ENCODE results near the gene MMP3. TPM values are rescaled to one million over a fixed set of nuclear protein-coding genes. Genes with fewer than 3 reads are reported as not detected.

MMP3 gene
- total and polyA plus RNA-seq, 9 of the 15 experiments (the other 6 are each of a cell fraction or from before 2014, with no cell fraction given): not detected

DNA sequence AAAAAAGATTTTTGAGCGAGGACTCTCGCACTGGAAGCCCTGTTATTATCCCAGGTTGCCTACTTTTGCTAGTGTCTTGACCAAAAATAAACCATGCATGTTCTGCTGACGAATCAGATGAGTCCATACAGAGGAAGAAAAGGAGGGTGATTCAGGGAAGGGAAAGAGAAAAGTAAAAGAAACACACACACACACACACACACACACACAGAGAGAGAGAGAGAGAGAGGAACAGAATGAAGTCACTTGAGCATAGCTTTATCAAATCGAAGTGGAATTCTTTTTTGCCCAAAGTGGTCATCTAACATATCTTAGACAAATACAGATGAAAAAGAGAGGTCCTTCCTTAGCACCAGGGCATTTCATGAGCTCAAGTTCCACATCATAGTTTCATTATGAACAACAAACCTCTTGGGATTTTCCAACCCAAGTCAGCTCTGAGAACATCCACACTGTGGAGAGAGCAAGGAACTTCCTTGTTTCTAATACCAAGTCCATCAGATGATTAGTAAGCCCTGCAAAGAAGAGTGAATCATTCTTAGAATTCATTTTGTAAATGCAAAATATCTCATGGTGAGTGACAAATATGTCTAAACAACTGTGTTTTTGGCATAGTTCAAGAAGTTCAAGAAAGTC is 39.1 kb upstream of the MMP3 start:
- Histone ChIP-seq H2AFZ (ENCODE audit: low read depth, low read length) (no peak overlapping the region), H3K4me2 (ENCODE audit: insufficient read depth, low read length) (no peak overlapping the region), H3K27ac (ENCODE audit: extremely low read depth, low read depth, low read length) (no peak overlapping the region), H3K36me3 (ENCODE audit: control insufficient read depth, insufficient read depth, low read length) (no peaks in the 10 kb centered on the region), H3K79me2 (ENCODE audit: control insufficient read depth, insufficient read depth, low read length) (no peaks in the 10 kb centered on the region), H4K20me1 (replicated peaks; ENCODE audit: control insufficient read depth, insufficient read depth, low read length) (no peaks in the 10 kb centered on the region), H3K4me1 (replicated peaks in 1 of 2; ENCODE audit: control insufficient read depth in 2 of 2, insufficient read depth in 2 of 2, low read length in 2 of 2) (no peaks in the 10 kb centered on the region), H3K9ac (ENCODE audit: insufficient read depth in 1 of 2, low read depth in 2 of 2, low read length in 2 of 2) (no peak overlapping the region), H3K4me3 (no peak overlapping the region), H3K9me1 (ENCODE audit: control insufficient read depth, insufficient read depth, low read length) (no peaks in the 10 kb centered on the region), H3K27me3 (ENCODE audit: control insufficient read depth in 2 of 2, insufficient read depth in 2 of 2, low read length in 2 of 2) (no peaks in the 10 kb centered on the region), H3K9me3 (replicated peaks; ENCODE audit: control insufficient read depth, insufficient read depth, low read depth, low read length) (no peaks in the 10 kb centered on the region)
- no TSS peak for BruUV-seq (replicated peaks)
- POLR2A ChIA-PET: no interaction called here
- FAIRE-seq (no peak), ATAC-seq (no peak), DNase-seq (ENCODE audit: extremely low read depth in 1 of 4, low spot score in 3 of 4) (no peak)
- CTCF ChIA-PET (ENCODE audit: low intra/inter-chr PET ratio): no interaction called here
- WGBS (ENCODE audit: insufficient coverage, low coverage, missing lambda C conversion rate): 0% methylated on average over 2 of the region's 4 CpGs
- intact Hi-C loops (cut with micrococcal nuclease) (no loop called here), in situ Hi-C loops (cut with MboI) (no loop called here)
- TF ChIP-seq ZNF699 (CRISPR knock-in tag; IDR thresholded peaks at IDR 0.05; ENCODE audit: insufficient replicate concordance) (no peak), SMARCA4 (IDR thresholded peaks at IDR 0.05) (no peak), ZNF398 (CRISPR knock-in tag; IDR thresholded peaks at IDR 0.05) (no peak), LARP7 (IDR thresholded peaks at IDR 0.05) (no peak), HDAC6 (IDR thresholded peaks at IDR 0.05; ENCODE audit: low read depth, low read length) (no peak), HCFC1 (IDR thresholded peaks at IDR 0.05; ENCODE audit: low read depth, low read length) (no peak), ILF3 (IDR thresholded peaks at IDR 0.05; ENCODE audit: borderline replicate concordance) (no peak), ZNF75A (CRISPR knock-in tag; IDR thresholded peaks at IDR 0.05) (no peak), KLF1 (tag; IDR thresholded peaks at IDR 0.05) (no peak), BCL6 (CRISPR knock-in tag; IDR thresholded peaks at IDR 0.05) (no peak), ZNF23 (CRISPR knock-in tag; IDR thresholded peaks at IDR 0.05) (no peak), PHB (CRISPR knock-in tag; IDR thresholded peaks at IDR 0.05) (no peak)
- TF ChIP-seq, protein P1, sequence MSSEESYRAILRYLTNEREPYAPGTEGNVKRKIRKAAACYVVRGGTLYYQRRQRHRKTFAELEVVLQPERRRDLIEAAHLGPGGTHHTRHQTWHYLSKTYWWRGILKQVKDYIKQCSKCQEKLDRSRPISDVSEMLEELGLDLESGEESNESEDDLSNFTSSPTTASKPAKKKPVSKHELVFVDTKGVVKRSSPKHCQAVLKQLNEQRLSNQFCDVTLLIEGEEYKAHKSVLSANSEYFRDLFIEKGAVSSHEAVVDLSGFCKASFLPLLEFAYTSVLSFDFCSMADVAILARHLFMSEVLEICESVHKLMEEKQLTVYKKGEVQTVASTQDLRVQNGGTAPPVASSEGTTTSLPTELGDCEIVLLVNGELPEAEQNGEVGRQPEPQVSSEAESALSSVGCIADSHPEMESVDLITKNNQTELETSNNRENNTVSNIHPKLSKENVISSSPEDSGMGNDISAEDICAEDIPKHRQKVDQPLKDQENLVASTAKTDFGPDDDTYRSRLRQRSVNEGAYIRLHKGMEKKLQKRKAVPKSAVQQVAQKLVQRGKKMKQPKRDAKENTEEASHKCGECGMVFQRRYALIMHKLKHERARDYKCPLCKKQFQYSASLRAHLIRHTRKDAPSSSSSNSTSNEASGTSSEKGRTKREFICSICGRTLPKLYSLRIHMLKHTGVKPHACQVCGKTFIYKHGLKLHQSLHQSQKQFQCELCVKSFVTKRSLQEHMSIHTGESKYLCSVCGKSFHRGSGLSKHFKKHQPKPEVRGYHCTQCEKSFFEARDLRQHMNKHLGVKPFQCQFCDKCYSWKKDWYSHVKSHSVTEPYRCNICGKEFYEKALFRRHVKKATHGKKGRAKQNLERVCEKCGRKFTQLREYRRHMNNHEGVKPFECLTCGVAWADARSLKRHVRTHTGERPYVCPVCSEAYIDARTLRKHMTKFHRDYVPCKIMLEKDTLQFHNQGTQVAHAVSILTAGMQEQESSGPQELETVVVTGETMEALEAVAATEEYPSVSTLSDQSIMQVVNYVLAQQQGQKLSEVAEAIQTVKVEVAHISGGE (CRISPR knock-in tag; IDR thresholded peaks at IDR 0.05): no peak
- TF ChIP-seq, protein P2, sequence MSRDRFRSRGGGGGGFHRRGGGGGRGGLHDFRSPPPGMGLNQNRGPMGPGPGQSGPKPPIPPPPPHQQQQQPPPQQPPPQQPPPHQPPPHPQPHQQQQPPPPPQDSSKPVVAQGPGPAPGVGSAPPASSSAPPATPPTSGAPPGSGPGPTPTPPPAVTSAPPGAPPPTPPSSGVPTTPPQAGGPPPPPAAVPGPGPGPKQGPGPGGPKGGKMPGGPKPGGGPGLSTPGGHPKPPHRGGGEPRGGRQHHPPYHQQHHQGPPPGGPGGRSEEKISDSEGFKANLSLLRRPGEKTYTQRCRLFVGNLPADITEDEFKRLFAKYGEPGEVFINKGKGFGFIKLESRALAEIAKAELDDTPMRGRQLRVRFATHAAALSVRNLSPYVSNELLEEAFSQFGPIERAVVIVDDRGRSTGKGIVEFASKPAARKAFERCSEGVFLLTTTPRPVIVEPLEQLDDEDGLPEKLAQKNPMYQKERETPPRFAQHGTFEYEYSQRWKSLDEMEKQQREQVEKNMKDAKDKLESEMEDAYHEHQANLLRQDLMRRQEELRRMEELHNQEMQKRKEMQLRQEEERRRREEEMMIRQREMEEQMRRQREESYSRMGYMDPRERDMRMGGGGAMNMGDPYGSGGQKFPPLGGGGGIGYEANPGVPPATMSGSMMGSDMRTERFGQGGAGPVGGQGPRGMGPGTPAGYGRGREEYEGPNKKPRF (IDR thresholded peaks at IDR 0.05; ENCODE audit: low read depth, low read length): no peak
- TF ChIP-seq, protein P3, sequence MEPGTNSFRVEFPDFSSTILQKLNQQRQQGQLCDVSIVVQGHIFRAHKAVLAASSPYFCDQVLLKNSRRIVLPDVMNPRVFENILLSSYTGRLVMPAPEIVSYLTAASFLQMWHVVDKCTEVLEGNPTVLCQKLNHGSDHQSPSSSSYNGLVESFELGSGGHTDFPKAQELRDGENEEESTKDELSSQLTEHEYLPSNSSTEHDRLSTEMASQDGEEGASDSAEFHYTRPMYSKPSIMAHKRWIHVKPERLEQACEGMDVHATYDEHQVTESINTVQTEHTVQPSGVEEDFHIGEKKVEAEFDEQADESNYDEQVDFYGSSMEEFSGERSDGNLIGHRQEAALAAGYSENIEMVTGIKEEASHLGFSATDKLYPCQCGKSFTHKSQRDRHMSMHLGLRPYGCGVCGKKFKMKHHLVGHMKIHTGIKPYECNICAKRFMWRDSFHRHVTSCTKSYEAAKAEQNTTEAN (CRISPR knock-in tag; IDR thresholded peaks at IDR 0.05): no peak
